Sigmoid colon (tissue), 7 donors: Measurements from ENCODE around the gene GPA33. TPM values are rescaled to one million over a fixed set of nuclear protein-coding genes. Genes with fewer than 3 reads are reported as not detected.

Experiments
- DNase-seq: peaks from one replicate; pipeline ENCODE4 v3.0.0-alpha.2; 2019
- H3K27ac ChIP-seq, 4 donors: fragments of 200-600 bp; sonication (generic); one replicate each; pipeline ENCODE4 v1.5.1; 2016 to 2019; ENCODE audit warnings: mild to moderate bottlenecking in 1 of 4
- H3K27me3 ChIP-seq, 3 donors: fragments of 200-600 bp; sonication (generic); one replicate each; pipeline ENCODE4 v1.5.1; 2019; ENCODE audit warnings: mild to moderate bottlenecking in 1 of 3
- H3K36me3 ChIP-seq, 4 donors: fragments of 200-600 bp; sonication (generic); one replicate each; pipeline ENCODE4 v1.5.1; 2016 to 2019
- H3K4me1 ChIP-seq, 4 donors: fragments of 200-600 bp; sonication (generic); one replicate each; pipeline ENCODE4 v1.5.1; 2017 to 2019
- H3K4me3 ChIP-seq, 4 donors: fragments of 200-600 bp; sonication (generic); one replicate each; pipeline ENCODE4 v1.5.1; 2017 to 2019; ENCODE audit warnings: mild to moderate bottlenecking in 2 of 4, moderate library complexity in 1 of 4
- H3K9me3 ChIP-seq, 4 donors: fragments of 200-600 bp in 3 of 4; sonication (generic) in 3 of 4; one replicate each; pipeline versions ENCODE4 v1.5.1 to v1.6.1; 2013 to 2019
- CTCF ChIP-seq, 4 experiments: fragments of 450-650 bp in 3 of 4; fragments of 200-600 bp in 1 of 4; IDR thresholded peaks; one replicate each; pipeline ENCODE4 v1.5.1; 2016 to 2019; ENCODE audit warnings: antibody characterized with exemption in 4 of 4, mild to moderate bottlenecking in 3 of 4, moderate library complexity in 2 of 4
- EP300 ChIP-seq, 4 donors: sonication (generic); formaldehyde crosslinking; IDR thresholded peaks; one replicate each; pipeline ENCODE4 v1.6.1; 2017; ENCODE audit warnings: antibody characterized with exemption in 4 of 4
- POLR2A ChIP-seq, 2 donors: fragments of 450-650 bp; IDR thresholded peaks; one replicate each; pipeline ENCODE4 v1.6.1; 2016; ENCODE audit warnings: antibody characterized with exemption in 2 of 2, mild to moderate bottlenecking in 2 of 2, moderate library complexity in 2 of 2
- POLR2AphosphoS5 ChIP-seq, 4 donors: sonication (generic); formaldehyde crosslinking; IDR thresholded peaks; one replicate each; pipeline ENCODE4 v1.6.1; 2017; ENCODE audit warnings: antibody characterized with exemption in 4 of 4
- WGBS, 2 donors: extraction: QIAGEN DNeasy Blood & Tissue Kit; methylation state at CpG; one replicate each; pipeline ENCODE4 v1.1.7; 2013; 5-methylcytosine and 5-hydroxymethylcytosine counted together
- intact Hi-C: fragments of 100-400 bp; cut with DNase I; formaldehyde crosslinking; loops from one replicate; pipeline ENCODE4 v1.15.1; 2023
- polyA plus RNA-seq, 3 donors: library from polyadenylated mRNA; stranded (reverse); fragments of 200-250 nt; gene quantifications; one replicate each; pipeline ENCODE4 v1.2.3, GENCODE V29; 2013
- total RNA-seq, 4 donors: library from RNA; depleted of rRNA; stranded (reverse); fragments of >200 nt; gene quantifications; one replicate each; pipeline ENCODE4 v1.1.0, GENCODE V29; 2016
- donor health status: healthy with polysubstance abuse.
- donor health status: Bipolar disorder and iron deficiency.
- donor health status: healthy.

GPA33 gene
- total and polyA plus RNA-seq, 7 donors: 0.28 to 363 (median 90.7) TPM; not detected in 2

- TF ChIP-seq POLR2A (IDR thresholded peaks at IDR 0.05) (no peak), EP300 (IDR thresholded peaks at IDR 0.05) (no peak), POLR2AphosphoS5 (IDR thresholded peaks at IDR 0.05) (no peak), CTCF (IDR thresholded peaks at IDR 0.05) (no peak)
Measured at GRCh38 chr1:167088746-167089417, 1.3 kb downstream of the GPA33 start.

GRCh38 chr1:167086768-167087167, 3.4 kb downstream of the GPA33 start:
- Histone ChIP-seq H3K4me3 (no peak overlapping the region), H3K9me3 (no peaks in the 10 kb centered on the region), H3K27ac (no peak overlapping the region), H3K36me3 (no peaks in the 10 kb centered on the region), H3K4me1 (no peaks in the 10 kb centered on the region), H3K27me3 (no peaks in the 10 kb centered on the region)
- intact Hi-C loops: no loop called here
- WGBS, 2 donors: 61 to 75% methylated on average over 3 of the region's 3 CpGs
- DNase-seq: no peak
- TF ChIP-seq EP300 (IDR thresholded peaks at IDR 0.05): no peak
- TF ChIP-seq POLR2A (IDR thresholded peaks at IDR 0.05): no peak
- no peak for TF ChIP-seq POLR2AphosphoS5 (IDR thresholded peaks at IDR 0.05)
- no peak for TF ChIP-seq CTCF (IDR thresholded peaks at IDR 0.05)

More at GRCh38 chr1:167088746-167089417, 1.3 kb downstream of the GPA33 start:
- no peak for DNase-seq
- intact Hi-C loops: no loop called here
- WGBS, 2 donors: 28 to 58% methylated on average over 6 of the region's 6 CpGs
- no peaks in the 10 kb centered on the region for H3K9me3 ChIP-seq
- no peak overlapping the region for H3K4me3 ChIP-seq
- H3K4me1 ChIP-seq: no peaks in the 10 kb centered on the region
- no peak overlapping the region for H3K27ac ChIP-seq
- no peaks in the 10 kb centered on the region for H3K27me3 ChIP-seq
- no peaks in the 10 kb centered on the region for H3K36me3 ChIP-seq

GRCh38 chr1:167086033-167086432, 4.1 kb downstream of the GPA33 start:
- 24 to 73% methylated on average over 7 of the region's 7 CpGs for WGBS, 2 donors
- intact Hi-C loops: no loop called here
- peak overlapping the region in 1 of 4 donors; percentile 22 for H3K27ac ChIP-seq
- H3K4me1 ChIP-seq: no peaks in the 10 kb centered on the region
- H3K4me3 ChIP-seq: no peak overlapping the region
- H3K9me3 ChIP-seq: no peaks in the 10 kb centered on the region
- TF ChIP-seq CTCF (IDR thresholded peaks at IDR 0.05): no peak
- no peak for TF ChIP-seq POLR2A (IDR thresholded peaks at IDR 0.05)
- TF ChIP-seq POLR2AphosphoS5 (IDR thresholded peaks at IDR 0.05): no peak
- TF ChIP-seq EP300 (IDR thresholded peaks at IDR 0.05): no peak
- H3K27me3 ChIP-seq: peaks cover 0 to 3% (median 0%) of the 10 kb centered on the region in 3 donors
- no peaks in the 10 kb centered on the region for H3K36me3 ChIP-seq
- DNase-seq: no peak

GRCh38 chr1:167084757-167085156, 5.4 kb downstream of the GPA33 start:
- Histone ChIP-seq H3K27me3 (peaks cover 0 to 10% (median 0%) of the 10 kb centered on the region in 3 donors), H3K27ac (no peak overlapping the region), H3K9me3 (no peaks in the 10 kb centered on the region), H3K36me3 (no peaks in the 10 kb centered on the region), H3K4me1 (no peaks in the 10 kb centered on the region), H3K4me3 (no peak overlapping the region)
- DNase-seq: no peak
- TF ChIP-seq CTCF (IDR thresholded peaks at IDR 0.05) (no peak), POLR2A (IDR thresholded peaks at IDR 0.05) (no peak), EP300 (IDR thresholded peaks at IDR 0.05) (no peak), POLR2AphosphoS5 (IDR thresholded peaks at IDR 0.05) (no peak)
- intact Hi-C loops: no loop called here

GRCh38 chr1:167083871-167084270, 6.3 kb downstream of the GPA33 start:
- peak overlapping the region in 1 of 4 donors; percentile 46 for H3K27ac ChIP-seq
- no peaks in the 10 kb centered on the region for H3K36me3 ChIP-seq
- no peak overlapping the region for H3K4me3 ChIP-seq
- 76 to 98% methylated on average over 3 of the region's 3 CpGs for WGBS, 2 donors
- H3K27me3 ChIP-seq: peaks cover 0 to 10% (median 0%) of the 10 kb centered on the region in 3 donors
- no peak for TF ChIP-seq CTCF (IDR thresholded peaks at IDR 0.05)
- no peak for TF ChIP-seq EP300 (IDR thresholded peaks at IDR 0.05)
- no peak for TF ChIP-seq POLR2AphosphoS5 (IDR thresholded peaks at IDR 0.05)
- no peak for TF ChIP-seq POLR2A (IDR thresholded peaks at IDR 0.05)
- H3K9me3 ChIP-seq: no peaks in the 10 kb centered on the region
- DNase-seq: no peak
- intact Hi-C loops: no loop called here
- H3K4me1 ChIP-seq: no peaks in the 10 kb centered on the region
